IPS-15b (cell line): ENCODE data around the gene ARIH1.

Experiments used
- H3K27me3 ChIP-seq: one replicate; pipeline ENCODE4 v1.6.1; 2013; ENCODE audit warnings: low read length; ENCODE audit not compliant: control insufficient read depth, insufficient read depth
- H3K36me3 ChIP-seq: one replicate; pipeline ENCODE4 v1.6.1; 2013; ENCODE audit warnings: low read length; ENCODE audit not compliant: control insufficient read depth, insufficient read depth
- H3K4me1 ChIP-seq: one replicate; pipeline ENCODE4 v1.6.1; 2013; ENCODE audit warnings: mild to moderate bottlenecking, low read length; ENCODE audit not compliant: control insufficient read depth, insufficient read depth
- H3K4me3 ChIP-seq: one replicate; pipeline ENCODE4 v1.5.1; 2013; ENCODE audit warnings: low read depth, low read length
- H3K9ac ChIP-seq: one replicate; pipeline ENCODE4 v1.6.1; 2013; ENCODE audit warnings: low read depth, mild to moderate bottlenecking, low read length
- H3K9me3 ChIP-seq: one replicate; pipeline ENCODE4 v1.6.1; 2013; ENCODE audit warnings: mild to moderate bottlenecking, low read length; ENCODE audit not compliant: control insufficient read depth, insufficient read depth

The ARIH1 gene

GRCh38 chr15:72511536-72511935 is 37.4 kb downstream of the ARIH1 start:
- Histone ChIP-seq H3K9me3 (no peaks in the 10 kb centered on the region), H3K4me1 (no peaks in the 10 kb centered on the region), H3K27me3 (no peaks in the 10 kb centered on the region), H3K9ac (no peak overlapping the region), H3K36me3 (no peaks in the 10 kb centered on the region), H3K4me3 (no peak overlapping the region)

GRCh38 chr15:72515591-72516389 is 41.7 kb downstream of the ARIH1 start:
- Histone ChIP-seq H3K36me3 (no peaks in the 10 kb centered on the region), H3K4me3 (no peak overlapping the region), H3K27me3 (no peaks in the 10 kb centered on the region), H3K9me3 (no peaks in the 10 kb centered on the region), H3K4me1 (no peaks in the 10 kb centered on the region), H3K9ac (no peak overlapping the region)

- Histone ChIP-seq H3K27me3 (no peaks in the 10 kb centered on the region), H3K4me3 (no peak overlapping the region), H3K36me3 (no peaks in the 10 kb centered on the region), H3K9ac (no peak overlapping the region), H3K4me1 (no peaks in the 10 kb centered on the region), H3K9me3 (no peaks in the 10 kb centered on the region)
Observed at GRCh38 chr15:72516777-72517176, 42.6 kb downstream of the ARIH1 start.

- Histone ChIP-seq H3K4me1 (no peaks in the 10 kb centered on the region), H3K27me3 (no peaks in the 10 kb centered on the region), H3K9me3 (no peaks in the 10 kb centered on the region), H3K4me3 (no peak overlapping the region), H3K9ac (no peak overlapping the region), H3K36me3 (peaks cover 5% of the 10 kb centered on the region)
Observed at GRCh38 chr15:72521682-72522081, 47.6 kb downstream of the ARIH1 start.

- no peaks in the 10 kb centered on the region for H3K27me3 ChIP-seq
- no peaks in the 10 kb centered on the region for H3K36me3 ChIP-seq
- no peak overlapping the region for H3K9ac ChIP-seq
- no peaks in the 10 kb centered on the region for H3K4me1 ChIP-seq
- H3K4me3 ChIP-seq: no peak overlapping the region
- H3K9me3 ChIP-seq: no peaks in the 10 kb centered on the region
Observed at GRCh38 chr15:72532991-72533601, 59.0 kb downstream of the ARIH1 start.

- Histone ChIP-seq H3K36me3 (no peaks in the 10 kb centered on the region), H3K27me3 (no peaks in the 10 kb centered on the region), H3K4me3 (no peak overlapping the region), H3K4me1 (no peaks in the 10 kb centered on the region), H3K9me3 (no peaks in the 10 kb centered on the region), H3K9ac (no peak overlapping the region)
Observed at GRCh38 chr15:72534523-72534922, 60.4 kb downstream of the ARIH1 start.

- peaks cover 5% of the 10 kb centered on the region for H3K9me3 ChIP-seq
- no peaks in the 10 kb centered on the region for H3K27me3 ChIP-seq
- no peaks in the 10 kb centered on the region for H3K4me1 ChIP-seq
- peaks cover 4% of the 10 kb centered on the region for H3K36me3 ChIP-seq
- no peak overlapping the region for H3K4me3 ChIP-seq
- no peak overlapping the region for H3K9ac ChIP-seq
Observed at GRCh38 chr15:72535911-72536310, 61.8 kb downstream of the ARIH1 start.

- Histone ChIP-seq H3K4me3 (no peak overlapping the region), H3K9ac (no peak overlapping the region), H3K36me3 (peaks cover 4% of the 10 kb centered on the region), H3K27me3 (no peaks in the 10 kb centered on the region), H3K4me1 (no peaks in the 10 kb centered on the region), H3K9me3 (peaks cover 7% of the 10 kb centered on the region)
Observed at GRCh38 chr15:72536506-72536905, 62.4 kb downstream of the ARIH1 start.

GRCh38 chr15:72538931-72539330 is 64.8 kb downstream of the ARIH1 start:
- Histone ChIP-seq H3K9me3 (peaks cover 7% of the 10 kb centered on the region), H3K9ac (no peak overlapping the region), H3K36me3 (peaks cover 4% of the 10 kb centered on the region), H3K27me3 (no peaks in the 10 kb centered on the region), H3K4me3 (no peak overlapping the region), H3K4me1 (no peaks in the 10 kb centered on the region)

GRCh38 chr15:72540606-72541237 is 66.6 kb downstream of the ARIH1 start:
- no peaks in the 10 kb centered on the region for H3K4me1 ChIP-seq
- H3K9ac ChIP-seq: no peak overlapping the region
- peaks cover 4% of the 10 kb centered on the region for H3K36me3 ChIP-seq
- no peaks in the 10 kb centered on the region for H3K27me3 ChIP-seq
- H3K9me3 ChIP-seq: peaks cover 7% of the 10 kb centered on the region
- H3K4me3 ChIP-seq: no peak overlapping the region

GRCh38 chr15:72541674-72542073 is 67.5 kb downstream of the ARIH1 start:
- no peak overlapping the region for H3K4me3 ChIP-seq
- no peak overlapping the region for H3K9ac ChIP-seq
- no peaks in the 10 kb centered on the region for H3K4me1 ChIP-seq
- H3K27me3 ChIP-seq: no peaks in the 10 kb centered on the region
- H3K9me3 ChIP-seq: peaks cover 7% of the 10 kb centered on the region
- H3K36me3 ChIP-seq: peaks cover 4% of the 10 kb centered on the region

- Histone ChIP-seq H3K27me3 (no peaks in the 10 kb centered on the region), H3K36me3 (peaks cover 4% of the 10 kb centered on the region), H3K9me3 (peaks cover 7% of the 10 kb centered on the region), H3K9ac (no peak overlapping the region), H3K4me3 (no peak overlapping the region), H3K4me1 (no peaks in the 10 kb centered on the region)
Observed at GRCh38 chr15:72545156-72545555, 71.0 kb downstream of the ARIH1 start.
